Measurements from ENCODE around the gene DNM3. TPM values are rescaled to one million over a fixed set of nuclear protein-coding genes. Genes with fewer than 3 reads are reported as not detected.
"Not testable (repeated sequence)": the region's sequence is repeated elsewhere in the genome, so short reads cannot be mapped to it uniquely, and the experiment has no call there.

The DNM3 gene
- total RNA-seq, 4 donors from 2014 or later = 2.7 to 4.5 (median 4.0) TPM

DNA sequence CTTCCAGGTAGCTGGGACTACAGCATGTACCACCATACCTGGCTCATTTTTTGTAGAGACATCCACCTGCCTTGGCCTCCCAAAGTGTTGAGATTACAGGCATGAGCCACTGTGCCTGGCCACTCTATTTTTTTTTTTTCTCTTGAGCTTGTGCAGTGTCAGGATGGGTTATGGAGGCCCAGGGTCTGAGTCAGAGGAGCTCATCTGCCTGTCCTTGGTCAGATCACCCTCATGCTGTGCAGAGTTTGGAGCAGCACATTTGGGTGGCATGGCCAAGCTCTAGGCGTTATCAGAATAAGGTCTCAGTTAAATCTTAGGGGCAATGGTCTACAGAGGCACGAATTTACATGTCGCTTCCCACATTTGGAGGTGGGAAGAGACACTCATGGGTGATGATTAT, 43.0 kb upstream of the DNM3 start:
- DNase-seq (ENCODE audit: low spot score in 2 of 2) = no peak
- 89 to 95% methylated on average over 3 of the region's 3 CpGs for WGBS, 2 donors
- H3K4me3 ChIP-seq (ENCODE audit: low read depth, poor library complexity, severe bottlenecking) = no peak overlapping the region
- intact Hi-C loops (cut with DNase I; ENCODE audit: low total_unique reads) = no loop called here
- TF ChIP-seq, protein P1, sequence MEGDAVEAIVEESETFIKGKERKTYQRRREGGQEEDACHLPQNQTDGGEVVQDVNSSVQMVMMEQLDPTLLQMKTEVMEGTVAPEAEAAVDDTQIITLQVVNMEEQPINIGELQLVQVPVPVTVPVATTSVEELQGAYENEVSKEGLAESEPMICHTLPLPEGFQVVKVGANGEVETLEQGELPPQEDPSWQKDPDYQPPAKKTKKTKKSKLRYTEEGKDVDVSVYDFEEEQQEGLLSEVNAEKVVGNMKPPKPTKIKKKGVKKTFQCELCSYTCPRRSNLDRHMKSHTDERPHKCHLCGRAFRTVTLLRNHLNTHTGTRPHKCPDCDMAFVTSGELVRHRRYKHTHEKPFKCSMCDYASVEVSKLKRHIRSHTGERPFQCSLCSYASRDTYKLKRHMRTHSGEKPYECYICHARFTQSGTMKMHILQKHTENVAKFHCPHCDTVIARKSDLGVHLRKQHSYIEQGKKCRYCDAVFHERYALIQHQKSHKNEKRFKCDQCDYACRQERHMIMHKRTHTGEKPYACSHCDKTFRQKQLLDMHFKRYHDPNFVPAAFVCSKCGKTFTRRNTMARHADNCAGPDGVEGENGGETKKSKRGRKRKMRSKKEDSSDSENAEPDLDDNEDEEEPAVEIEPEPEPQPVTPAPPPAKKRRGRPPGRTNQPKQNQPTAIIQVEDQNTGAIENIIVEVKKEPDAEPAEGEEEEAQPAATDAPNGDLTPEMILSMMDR (IDR thresholded peaks at IDR 0.05) = no peak
- no peak for TF ChIP-seq POLR2A (IDR thresholded peaks at IDR 0.05)

DNA sequence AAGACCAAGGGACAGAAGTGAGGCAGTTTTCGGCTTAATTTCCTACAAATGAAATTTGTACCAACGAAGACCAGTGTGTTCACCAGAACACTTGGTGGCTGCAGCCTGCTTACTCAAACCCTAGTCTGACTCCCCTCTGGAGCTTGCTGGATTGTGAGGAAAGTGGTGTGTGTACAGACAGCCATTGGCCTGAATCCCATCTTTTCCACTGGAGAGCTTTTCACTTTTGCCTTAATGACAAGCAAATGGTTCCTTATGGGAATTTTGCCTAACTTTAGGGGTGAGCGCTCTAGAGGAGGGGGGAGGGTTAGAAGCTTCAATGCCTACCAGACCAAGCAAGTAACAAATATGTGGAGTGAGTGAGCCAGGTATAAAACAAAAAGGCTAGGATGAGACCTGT, 42.5 kb upstream of the DNM3 start:
- no peak overlapping the region for H3K4me3 ChIP-seq (ENCODE audit: low read depth, poor library complexity, severe bottlenecking)
- TF ChIP-seq, protein P1 (IDR thresholded peaks at IDR 0.05) = no peak
- TF ChIP-seq POLR2A (IDR thresholded peaks at IDR 0.05) = no peak
- no peak for DNase-seq (ENCODE audit: low spot score in 2 of 2)
- WGBS, 2 donors = 80 to 83% methylated on average over 3 of the region's 3 CpGs
- intact Hi-C loops (cut with DNase I; ENCODE audit: low total_unique reads) = no loop called here

DNA sequence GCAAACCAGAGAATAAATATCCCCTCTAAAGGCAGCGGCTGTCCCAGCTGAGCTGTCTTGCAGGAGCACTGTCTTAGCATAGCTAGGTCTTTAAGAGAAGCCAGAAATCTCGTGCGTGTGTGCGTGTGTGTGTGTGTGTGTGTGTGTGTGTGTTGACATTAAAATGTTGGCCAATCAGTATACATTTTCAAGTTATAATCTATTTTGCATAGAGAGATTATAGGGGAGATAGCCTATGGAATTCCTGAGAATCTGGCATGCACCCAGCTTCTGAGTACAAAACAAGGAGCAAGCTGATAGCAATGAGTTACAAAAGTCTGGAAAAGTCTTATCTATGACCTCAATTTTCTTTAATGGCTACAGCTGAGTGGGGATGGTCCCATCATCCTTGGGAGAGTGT, 42.1 kb upstream of the DNM3 start:
- 38 to 42% methylated on average over 4 of the region's 4 CpGs for WGBS, 2 donors
- no peak overlapping the region for H3K4me3 ChIP-seq (ENCODE audit: low read depth, poor library complexity, severe bottlenecking)
- intact Hi-C loops (cut with DNase I; ENCODE audit: low total_unique reads) = no loop called here
- no peak for DNase-seq (ENCODE audit: low spot score in 2 of 2)
- TF ChIP-seq, protein P1 (IDR thresholded peaks at IDR 0.05) = no peak
- TF ChIP-seq POLR2A (IDR thresholded peaks at IDR 0.05) = no peak

DNA sequence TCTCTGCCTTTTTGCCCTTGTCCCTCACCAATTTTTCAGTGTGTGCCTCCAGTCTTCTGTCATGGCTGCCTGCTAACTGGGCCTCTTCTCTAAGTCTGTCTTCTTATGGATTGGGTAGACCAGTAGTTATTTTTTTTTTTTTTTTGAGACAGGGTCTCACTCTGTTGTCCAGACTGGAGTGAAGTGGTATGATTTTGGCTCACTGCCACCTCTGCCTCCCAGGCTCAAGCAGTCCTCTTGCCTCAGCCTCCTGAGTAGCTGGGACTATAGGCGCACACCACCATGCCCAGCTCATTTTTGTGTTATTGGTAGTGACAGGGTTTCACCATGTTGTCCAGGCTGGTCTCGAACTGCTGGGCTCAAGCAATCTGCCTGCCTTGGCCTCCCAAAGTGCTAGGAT, 41.6 kb upstream of the DNM3 start:
- WGBS, 2 donors = 97 to 100% methylated on average over 2 of the region's 2 CpGs
- H3K4me3 ChIP-seq (ENCODE audit: low read depth, poor library complexity, severe bottlenecking); DNase-seq (ENCODE audit: low spot score in 2 of 2): not testable (repeated sequence)
- intact Hi-C loops (cut with DNase I; ENCODE audit: low total_unique reads) = loop anchor here (5.0 kb wide), 2 partner anchors 152 to 183 kb away; no protein-coding TSS in a partner anchor

DNA sequence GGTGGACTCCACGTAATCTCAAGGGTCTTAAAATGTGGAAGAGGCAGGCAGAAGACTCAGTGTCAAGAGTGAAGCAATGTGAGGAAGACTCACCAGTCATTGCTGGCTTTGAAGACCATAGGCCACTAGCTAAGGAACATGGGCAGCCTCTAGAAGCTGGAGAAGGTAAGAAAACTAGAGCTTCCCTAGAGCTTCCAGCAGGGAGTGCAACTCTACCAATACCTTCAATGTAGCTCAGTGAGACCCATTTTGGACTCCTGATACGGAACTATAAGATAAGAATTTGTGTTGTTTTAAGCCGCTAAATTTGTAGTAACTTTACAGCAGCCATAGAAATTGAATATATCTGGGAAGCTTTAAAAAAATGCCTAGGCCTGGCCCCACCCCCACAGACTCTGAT, 41.0 kb upstream of the DNM3 start:
- no peak for DNase-seq (ENCODE audit: low spot score in 2 of 2)
- intact Hi-C loops (cut with DNase I; ENCODE audit: low total_unique reads) = loop anchor here (5.0 kb wide), 2 partner anchors 153 to 182 kb away; no protein-coding TSS in a partner anchor
- H3K4me3 ChIP-seq (ENCODE audit: low read depth, poor library complexity, severe bottlenecking) = no peak overlapping the region
- TF ChIP-seq, protein P1 (IDR thresholded peaks at IDR 0.05) = no peak
- no peak for TF ChIP-seq POLR2A (IDR thresholded peaks at IDR 0.05)
- WGBS, 2 donors = 94% methylated on average over 3 of the region's 3 CpGs

DNA sequence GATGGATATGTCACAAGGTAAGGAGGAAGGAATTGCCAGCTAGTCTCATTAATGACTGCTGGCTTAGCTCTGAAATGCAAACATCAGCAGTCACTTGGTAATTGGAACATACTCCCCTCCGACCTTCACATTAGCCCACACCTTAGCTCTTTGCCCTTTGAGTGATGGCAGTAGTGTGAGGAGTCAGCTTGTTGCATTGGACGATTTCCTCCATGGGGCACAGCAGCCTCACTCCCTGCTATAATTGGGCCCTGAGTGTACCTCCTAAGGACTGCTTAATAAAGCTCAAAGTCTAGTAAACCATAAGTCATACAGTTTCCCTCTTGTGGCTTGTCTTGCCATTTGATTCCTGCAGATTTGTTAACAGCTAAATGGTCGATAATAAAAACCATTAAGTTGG, 40.4 kb upstream of the DNM3 start:
- H3K4me3 ChIP-seq (ENCODE audit: low read depth, poor library complexity, severe bottlenecking) = no peak overlapping the region
- no peak for DNase-seq (ENCODE audit: low spot score in 2 of 2)
- TF ChIP-seq POLR2A (IDR thresholded peaks at IDR 0.05) = no peak
- TF ChIP-seq, protein P1 (IDR thresholded peaks at IDR 0.05) = no peak
- WGBS, 2 donors = 75 to 78% methylated on average over 3 of the region's 3 CpGs
- intact Hi-C loops (cut with DNase I; ENCODE audit: low total_unique reads) = loop anchor here (5.0 kb wide), 2 partner anchors 154 to 181 kb away; no protein-coding TSS in a partner anchor

All from lower leg skin (tissue), 4 donors.